LNCaP clone FGC (cell line): ENCODE measurements around the gene RNF212.

Source experiments
- DNase-seq: peaks from one replicate; pipeline ENCODE4 v3.0.0-alpha.2; 2011; ENCODE audit warnings: low read depth
- H3K4me3 ChIP-seq: 2 replicates; pipeline ENCODE4 v1.5.1; 2011; ENCODE audit warnings: mild to moderate bottlenecking, low read depth, low read length, control low read depth
- TF ChIP-seq, protein P1 (sequence below): IDR thresholded peaks from 2 replicates; pipeline ENCODE4 v1.5.1; 2012; ENCODE audit warnings: mild to moderate bottlenecking; ENCODE audit not compliant: control insufficient read depth, insufficient read depth; ENCODE audit errors: extremely low read depth

Gene RNF212

GRCh38 chr4:1023075-1023640, 90.2 kb downstream of the RNF212 start:
- no peak for DNase-seq
- TF ChIP-seq, protein P1, sequence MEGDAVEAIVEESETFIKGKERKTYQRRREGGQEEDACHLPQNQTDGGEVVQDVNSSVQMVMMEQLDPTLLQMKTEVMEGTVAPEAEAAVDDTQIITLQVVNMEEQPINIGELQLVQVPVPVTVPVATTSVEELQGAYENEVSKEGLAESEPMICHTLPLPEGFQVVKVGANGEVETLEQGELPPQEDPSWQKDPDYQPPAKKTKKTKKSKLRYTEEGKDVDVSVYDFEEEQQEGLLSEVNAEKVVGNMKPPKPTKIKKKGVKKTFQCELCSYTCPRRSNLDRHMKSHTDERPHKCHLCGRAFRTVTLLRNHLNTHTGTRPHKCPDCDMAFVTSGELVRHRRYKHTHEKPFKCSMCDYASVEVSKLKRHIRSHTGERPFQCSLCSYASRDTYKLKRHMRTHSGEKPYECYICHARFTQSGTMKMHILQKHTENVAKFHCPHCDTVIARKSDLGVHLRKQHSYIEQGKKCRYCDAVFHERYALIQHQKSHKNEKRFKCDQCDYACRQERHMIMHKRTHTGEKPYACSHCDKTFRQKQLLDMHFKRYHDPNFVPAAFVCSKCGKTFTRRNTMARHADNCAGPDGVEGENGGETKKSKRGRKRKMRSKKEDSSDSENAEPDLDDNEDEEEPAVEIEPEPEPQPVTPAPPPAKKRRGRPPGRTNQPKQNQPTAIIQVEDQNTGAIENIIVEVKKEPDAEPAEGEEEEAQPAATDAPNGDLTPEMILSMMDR = no peak
- H3K4me3 ChIP-seq = no peak overlapping the region

- H3K4me3 ChIP-seq = no peak overlapping the region
- DNase-seq = no peak
- TF ChIP-seq, protein P1 = no peak
These were observed 90.7 kb downstream of the RNF212 start for GRCh38 chr4:1022739-1023066.

DNA sequence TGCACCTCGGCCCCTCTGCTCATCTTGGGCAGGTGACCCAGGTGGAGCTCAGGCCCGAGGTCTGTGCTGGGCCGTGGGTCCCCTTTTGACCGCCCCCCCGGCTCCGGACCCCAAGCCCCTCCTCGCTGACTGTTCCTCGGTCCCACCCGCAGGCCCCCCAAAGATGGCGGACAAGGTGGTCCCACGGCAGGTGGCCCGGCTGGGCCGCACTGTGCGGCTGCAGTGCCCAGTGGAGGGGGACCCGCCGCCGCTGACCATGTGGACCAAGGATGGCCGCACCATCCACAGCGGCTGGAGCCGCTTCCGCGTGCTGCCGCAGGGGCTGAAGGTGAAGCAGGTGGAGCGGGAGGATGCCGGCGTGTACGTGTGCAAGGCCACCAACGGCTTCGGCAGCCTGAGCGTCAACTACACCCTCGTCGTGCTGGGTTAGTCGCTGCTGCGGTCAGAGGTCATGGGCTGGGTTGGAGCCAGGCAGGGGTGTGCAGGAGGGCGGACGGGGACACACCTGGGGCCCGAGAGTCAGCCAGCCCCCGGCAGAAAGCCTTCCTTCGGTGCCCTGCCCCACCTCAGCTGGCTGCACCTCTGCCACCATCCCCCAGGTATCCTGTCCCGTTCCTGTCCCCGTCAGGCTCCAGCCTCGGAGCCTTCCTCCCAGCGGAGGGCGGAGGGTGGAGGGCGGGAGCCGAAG, 91.2 kb downstream of the RNF212 start:
- TF ChIP-seq, protein P1 = no peak
- H3K4me3 ChIP-seq = no peak overlapping the region
- no peak for DNase-seq
